Measurements from ENCODE around the gene CEL. TPM values are rescaled to one million over a fixed set of nuclear protein-coding genes. Genes with fewer than 3 reads are reported as not detected.

The CEL gene
- total and polyA plus RNA-seq, 2 experiments from 2014 or later = 0.27 to 2.3 TPM

DNA sequence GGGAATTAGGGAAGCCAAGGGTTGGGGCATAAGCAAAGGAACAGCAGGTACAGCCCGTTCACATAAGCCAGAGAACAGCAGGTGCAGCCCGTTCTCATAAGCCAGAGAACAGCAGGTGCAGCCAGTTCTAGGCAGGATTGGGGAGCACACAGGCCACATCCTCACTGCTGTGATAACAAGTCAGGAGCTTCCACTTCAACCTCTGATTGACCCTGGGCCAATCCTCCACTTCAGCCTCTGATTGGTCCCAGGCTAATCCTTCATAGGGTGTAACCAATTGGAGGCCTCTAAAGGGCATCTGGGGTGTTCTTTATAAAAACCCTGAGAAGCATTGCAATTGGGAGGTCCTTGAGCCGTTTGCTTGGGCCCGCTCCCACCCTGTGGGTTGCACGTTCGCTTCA is 27.5 kb downstream of the CEL start (continued):
- TF ChIP-seq, protein P1, sequence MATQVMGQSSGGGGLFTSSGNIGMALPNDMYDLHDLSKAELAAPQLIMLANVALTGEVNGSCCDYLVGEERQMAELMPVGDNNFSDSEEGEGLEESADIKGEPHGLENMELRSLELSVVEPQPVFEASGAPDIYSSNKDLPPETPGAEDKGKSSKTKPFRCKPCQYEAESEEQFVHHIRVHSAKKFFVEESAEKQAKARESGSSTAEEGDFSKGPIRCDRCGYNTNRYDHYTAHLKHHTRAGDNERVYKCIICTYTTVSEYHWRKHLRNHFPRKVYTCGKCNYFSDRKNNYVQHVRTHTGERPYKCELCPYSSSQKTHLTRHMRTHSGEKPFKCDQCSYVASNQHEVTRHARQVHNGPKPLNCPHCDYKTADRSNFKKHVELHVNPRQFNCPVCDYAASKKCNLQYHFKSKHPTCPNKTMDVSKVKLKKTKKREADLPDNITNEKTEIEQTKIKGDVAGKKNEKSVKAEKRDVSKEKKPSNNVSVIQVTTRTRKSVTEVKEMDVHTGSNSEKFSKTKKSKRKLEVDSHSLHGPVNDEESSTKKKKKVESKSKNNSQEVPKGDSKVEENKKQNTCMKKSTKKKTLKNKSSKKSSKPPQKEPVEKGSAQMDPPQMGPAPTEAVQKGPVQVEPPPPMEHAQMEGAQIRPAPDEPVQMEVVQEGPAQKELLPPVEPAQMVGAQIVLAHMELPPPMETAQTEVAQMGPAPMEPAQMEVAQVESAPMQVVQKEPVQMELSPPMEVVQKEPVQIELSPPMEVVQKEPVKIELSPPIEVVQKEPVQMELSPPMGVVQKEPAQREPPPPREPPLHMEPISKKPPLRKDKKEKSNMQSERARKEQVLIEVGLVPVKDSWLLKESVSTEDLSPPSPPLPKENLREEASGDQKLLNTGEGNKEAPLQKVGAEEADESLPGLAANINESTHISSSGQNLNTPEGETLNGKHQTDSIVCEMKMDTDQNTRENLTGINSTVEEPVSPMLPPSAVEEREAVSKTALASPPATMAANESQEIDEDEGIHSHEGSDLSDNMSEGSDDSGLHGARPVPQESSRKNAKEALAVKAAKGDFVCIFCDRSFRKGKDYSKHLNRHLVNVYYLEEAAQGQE (IDR thresholded peaks at IDR 0.05; ENCODE audit: unreplicated experiment) = no peak
- no peak for TF ChIP-seq ZNF114 (CRISPR knock-in tag; IDR thresholded peaks at IDR 0.05)
- TF ChIP-seq NANOG (IDR thresholded peaks at IDR 0.05; ENCODE audit: borderline replicate concordance) = no peak
- no peak for TF ChIP-seq EZH2 (IDR thresholded peaks at IDR 0.05; ENCODE audit: low read depth, unreplicated experiment)

DNA sequence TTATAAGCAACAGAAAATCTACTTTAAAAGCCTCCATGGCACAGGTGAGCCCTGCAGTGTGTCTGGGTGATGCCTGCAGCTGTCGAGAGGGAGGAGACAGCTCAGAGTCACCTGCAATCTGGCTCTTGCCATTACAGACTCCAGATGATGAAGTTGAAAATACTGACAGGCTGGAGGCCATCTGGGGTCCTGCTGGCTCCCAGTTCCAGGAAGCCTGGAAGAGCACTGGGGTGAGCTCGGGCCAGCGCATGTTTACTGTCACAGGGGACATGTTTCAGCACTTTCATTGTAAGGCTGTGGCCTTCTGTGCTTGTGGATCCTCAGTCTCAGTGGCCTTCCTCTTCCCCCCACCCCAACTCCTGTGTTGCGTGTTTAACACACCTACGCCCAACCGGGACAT is 28.4 kb downstream of the CEL start:
- Histone ChIP-seq H3K79me2 (replicated peaks; ENCODE audit: insufficient read depth) (no peaks in the 10 kb centered on the region), H3F3A (replicated peaks; ENCODE audit: low read depth) (no peaks in the 10 kb centered on the region), H2AFZ (no peak overlapping the region), H3K4me3 (no peak overlapping the region), H4K20me1 (replicated peaks; ENCODE audit: insufficient read depth) (no peaks in the 10 kb centered on the region), H3K9me2 (ENCODE audit: insufficient read depth) (no peaks in the 10 kb centered on the region), H3K27me3 (ENCODE audit: insufficient read depth) (no peaks in the 10 kb centered on the region), H3K4me2 (no peak overlapping the region), H3K27ac (ENCODE audit: low read depth) (no peak overlapping the region), H3K4me1 (ENCODE audit: insufficient read depth) (no peaks in the 10 kb centered on the region), H3K36me3 (ENCODE audit: insufficient read depth) (no peaks in the 10 kb centered on the region)
- no peak for ATAC-seq
- no peak overlapping the region for H3K27ac Mint-ChIP-seq
- no peaks in the 10 kb centered on the region for H3K27me3 Mint-ChIP-seq (ENCODE audit: insufficient read depth, low read depth, poor library complexity)
- no peaks in the 10 kb centered on the region for H3K36me3 Mint-ChIP-seq (ENCODE audit: low read depth)
- no peak overlapping the region for H3K4me3 Mint-ChIP-seq
- no peak for DNase-seq (ENCODE audit: low spot score)
- H3K4me1 Mint-ChIP-seq = no peaks in the 10 kb centered on the region
- H3K9me3 Mint-ChIP-seq = no peaks in the 10 kb centered on the region; the same call in 2 of the 3 replicates
- no peak for TF ChIP-seq STAT1 (IDR thresholded peaks at IDR 0.05; ENCODE audit: unreplicated experiment)
- no peak for TF ChIP-seq EZH2phosphoT487 (IDR thresholded peaks at IDR 0.05; ENCODE audit: unreplicated experiment)
- TF ChIP-seq JUNB (IDR thresholded peaks at IDR 0.05; ENCODE audit: unreplicated experiment) = no peak
- TF ChIP-seq, protein P2, sequence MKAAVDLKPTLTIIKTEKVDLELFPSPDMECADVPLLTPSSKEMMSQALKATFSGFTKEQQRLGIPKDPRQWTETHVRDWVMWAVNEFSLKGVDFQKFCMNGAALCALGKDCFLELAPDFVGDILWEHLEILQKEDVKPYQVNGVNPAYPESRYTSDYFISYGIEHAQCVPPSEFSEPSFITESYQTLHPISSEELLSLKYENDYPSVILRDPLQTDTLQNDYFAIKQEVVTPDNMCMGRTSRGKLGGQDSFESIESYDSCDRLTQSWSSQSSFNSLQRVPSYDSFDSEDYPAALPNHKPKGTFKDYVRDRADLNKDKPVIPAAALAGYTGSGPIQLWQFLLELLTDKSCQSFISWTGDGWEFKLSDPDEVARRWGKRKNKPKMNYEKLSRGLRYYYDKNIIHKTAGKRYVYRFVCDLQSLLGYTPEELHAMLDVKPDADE (IDR thresholded peaks at IDR 0.05) = no peak
- TF ChIP-seq, protein P1 (IDR thresholded peaks at IDR 0.05; ENCODE audit: unreplicated experiment) = no peak
- no peak for TF ChIP-seq POLR2AphosphoS5 (IDR thresholded peaks at IDR 0.05; ENCODE audit: low read depth)
- TF ChIP-seq ZNF114 (CRISPR knock-in tag; IDR thresholded peaks at IDR 0.05) = no peak
- no peak for TF ChIP-seq ZNF331 (CRISPR knock-in tag; IDR thresholded peaks at IDR 0.05; ENCODE audit: low read depth)
- no peak for TF ChIP-seq EZH2 (IDR thresholded peaks at IDR 0.05; ENCODE audit: low read depth, unreplicated experiment)
- no peak for TF ChIP-seq CREB1 (CRISPR knock-in tag; IDR thresholded peaks at IDR 0.05; ENCODE audit: low read depth)
